Brain microvascular endothelial cell (primary cell): Measurements from ENCODE around the gene ZC3H11A.
"Not testable (repeated sequence)": the region's sequence is repeated elsewhere in the genome, so short reads cannot be mapped to it uniquely, and the experiment has no call there.

Source experiments
- DNase-seq: peaks from one replicate; pipeline ENCODE4 v3.0.0-alpha.2; 2020
- H3K27ac ChIP-seq: fragments of 250-450 bp; sonication (Bioruptor Pico); 2 replicates; pipeline ENCODE4 v1.5.1; 2020; ENCODE audit warnings: mild to moderate bottlenecking, moderate library complexity
- H3K27me3 ChIP-seq: fragments of 250-450 bp; sonication (Bioruptor Pico); replicated peaks from 2 replicates; pipeline ENCODE4 v1.5.1; 2020; ENCODE audit warnings: mild to moderate bottlenecking
- H3K36me3 ChIP-seq: fragments of 250-450 bp; sonication (Bioruptor Pico); replicated peaks from 2 replicates; pipeline ENCODE4 v1.5.1; 2020; ENCODE audit warnings: mild to moderate bottlenecking
- H3K4me3 ChIP-seq: 2 replicates; pipeline ENCODE4 v1.5.1; 2011; ENCODE audit warnings: low read depth, mild to moderate bottlenecking, control low read depth, low read length, moderate library complexity
- in situ Hi-C: cut with HindIII; loops from 2 replicates; pipeline ENCODE4 v1.10.0; 2017; ENCODE audit warnings: low sequenced_read_pairs, low pct_ligation_motif_present
- TF ChIP-seq, protein P1 (sequence below): IDR thresholded peaks from 2 replicates; pipeline ENCODE4 v1.5.1; 2011; ENCODE audit warnings: low read depth, mild to moderate bottlenecking, moderate library complexity, low read length, control low read depth, inconsistent platforms; ENCODE audit errors: missing control alignments

ZC3H11A gene

DNA sequence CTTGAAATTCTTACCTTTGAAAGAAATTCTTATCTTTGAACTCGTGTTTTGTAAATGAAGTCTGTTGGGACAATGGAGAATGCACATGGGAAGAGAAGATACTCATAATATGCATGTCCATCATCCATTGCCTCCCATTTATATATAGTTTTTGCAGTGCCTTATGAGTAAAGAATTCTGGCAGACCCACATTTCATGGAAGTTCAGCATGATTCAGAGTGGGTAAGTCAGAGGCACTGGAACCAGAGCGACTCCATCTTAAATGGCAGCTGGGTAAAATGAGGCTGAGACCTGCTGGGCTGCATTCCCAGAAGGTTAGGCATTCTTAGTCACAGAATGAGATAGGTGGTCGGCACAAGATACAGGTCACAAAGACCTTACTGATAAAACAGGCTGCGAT is 16.6 kb upstream of the ZC3H11A start:
- Histone ChIP-seq H3K4me3 (no peak overlapping the region), H3K27me3 (no peaks in the 10 kb centered on the region), H3K36me3 (no peaks in the 10 kb centered on the region), H3K27ac (no peak overlapping the region)
- TF ChIP-seq, protein P1, sequence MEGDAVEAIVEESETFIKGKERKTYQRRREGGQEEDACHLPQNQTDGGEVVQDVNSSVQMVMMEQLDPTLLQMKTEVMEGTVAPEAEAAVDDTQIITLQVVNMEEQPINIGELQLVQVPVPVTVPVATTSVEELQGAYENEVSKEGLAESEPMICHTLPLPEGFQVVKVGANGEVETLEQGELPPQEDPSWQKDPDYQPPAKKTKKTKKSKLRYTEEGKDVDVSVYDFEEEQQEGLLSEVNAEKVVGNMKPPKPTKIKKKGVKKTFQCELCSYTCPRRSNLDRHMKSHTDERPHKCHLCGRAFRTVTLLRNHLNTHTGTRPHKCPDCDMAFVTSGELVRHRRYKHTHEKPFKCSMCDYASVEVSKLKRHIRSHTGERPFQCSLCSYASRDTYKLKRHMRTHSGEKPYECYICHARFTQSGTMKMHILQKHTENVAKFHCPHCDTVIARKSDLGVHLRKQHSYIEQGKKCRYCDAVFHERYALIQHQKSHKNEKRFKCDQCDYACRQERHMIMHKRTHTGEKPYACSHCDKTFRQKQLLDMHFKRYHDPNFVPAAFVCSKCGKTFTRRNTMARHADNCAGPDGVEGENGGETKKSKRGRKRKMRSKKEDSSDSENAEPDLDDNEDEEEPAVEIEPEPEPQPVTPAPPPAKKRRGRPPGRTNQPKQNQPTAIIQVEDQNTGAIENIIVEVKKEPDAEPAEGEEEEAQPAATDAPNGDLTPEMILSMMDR = no peak
- in situ Hi-C loops = no loop called here
- no peak for DNase-seq

DNA sequence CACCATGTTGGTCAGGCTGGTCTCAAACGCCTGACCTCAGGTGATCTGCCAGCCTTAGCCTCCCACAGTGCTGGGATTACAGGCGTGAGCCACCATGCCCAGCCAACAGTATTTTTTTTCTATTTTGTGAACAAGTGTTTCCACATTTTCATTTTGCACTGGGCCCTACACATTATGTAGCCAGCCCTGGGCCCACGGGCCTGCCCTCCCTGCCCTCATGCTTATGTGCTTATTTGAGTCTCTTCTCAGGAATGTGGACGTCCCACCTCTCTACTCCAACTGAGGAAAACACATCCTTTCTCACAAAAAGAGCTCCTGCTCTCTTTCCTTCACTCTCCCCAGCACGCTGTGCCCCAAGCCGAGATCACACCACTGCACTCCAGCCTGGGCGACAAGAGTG is 13.5 kb upstream of the ZC3H11A start:
- Histone ChIP-seq H3K36me3 (no peaks in the 10 kb centered on the region), H3K27ac (no peak overlapping the region), H3K4me3 (no peak overlapping the region), H3K27me3 (no peaks in the 10 kb centered on the region)
- in situ Hi-C loops = no loop called here
- no peak for DNase-seq
- TF ChIP-seq, protein P1 = no peak

DNA sequence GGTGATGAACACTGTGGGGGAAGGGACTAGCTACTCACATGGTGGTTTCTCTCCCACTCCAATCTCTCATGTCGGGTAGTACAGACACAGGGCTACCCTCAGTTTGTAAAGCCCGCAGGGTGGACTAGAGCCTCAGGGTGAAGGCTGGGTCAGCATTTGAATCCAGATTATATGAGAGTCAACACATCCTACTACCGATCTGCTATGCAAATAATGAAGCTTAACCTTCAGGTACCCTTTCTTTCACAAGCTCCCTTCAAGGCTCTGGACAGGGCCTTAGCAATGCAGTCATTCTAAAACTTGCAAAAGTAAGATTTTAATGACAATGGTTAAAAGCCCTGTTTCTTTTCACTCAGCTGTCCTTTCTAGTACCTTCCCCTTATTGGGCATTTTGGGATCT is 5.5 kb upstream of the ZC3H11A start:
- H3K27me3 ChIP-seq = no peaks in the 10 kb centered on the region
- no peak overlapping the region for H3K4me3 ChIP-seq
- TF ChIP-seq, protein P1 = no peak
- in situ Hi-C loops = no loop called here
- no peak for DNase-seq
- no peak overlapping the region for H3K27ac ChIP-seq
- no peaks in the 10 kb centered on the region for H3K36me3 ChIP-seq

DNA sequence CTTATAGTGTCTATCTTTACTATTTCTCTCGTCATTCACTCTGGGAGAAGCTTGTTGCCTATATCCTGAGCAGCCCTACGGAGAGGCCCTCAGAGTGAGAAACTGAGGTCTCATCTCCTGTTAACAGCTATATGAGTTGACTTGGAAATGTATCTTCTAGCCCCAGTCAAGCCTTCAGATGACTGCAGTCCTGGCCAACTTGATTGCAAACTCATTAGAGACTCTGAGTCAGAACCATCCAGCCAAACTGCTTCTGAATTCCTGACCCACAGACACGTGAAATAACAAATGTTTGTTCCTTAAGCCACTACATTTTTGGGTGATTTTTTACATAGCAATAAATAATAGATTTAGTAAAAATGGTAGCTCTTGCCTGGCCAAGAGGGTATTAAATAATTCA is 3.9 kb upstream of the ZC3H11A start:
- no peaks in the 10 kb centered on the region for H3K27me3 ChIP-seq
- in situ Hi-C loops = no loop called here
- no peak for DNase-seq

DNA sequence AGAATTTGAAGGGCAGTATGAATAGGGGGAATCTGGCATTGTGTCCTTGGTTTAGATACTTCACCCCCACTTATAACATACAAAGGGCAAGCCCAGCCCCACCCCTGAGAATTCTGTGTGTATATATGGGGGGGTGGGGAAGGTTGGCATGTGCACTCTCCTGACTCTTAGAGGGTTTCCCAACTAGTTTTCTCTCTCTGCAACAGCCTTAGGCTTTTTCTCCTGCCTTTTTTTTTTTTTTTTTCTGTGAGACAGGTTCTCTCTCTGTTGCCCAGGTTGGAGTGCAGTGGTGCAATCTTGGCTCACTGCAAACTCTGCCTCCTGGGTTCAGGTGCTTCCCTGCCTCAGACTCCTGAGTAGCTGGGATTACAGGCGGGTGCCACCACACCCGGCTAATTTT is 2.9 kb upstream of the ZC3H11A start:
- no peaks in the 10 kb centered on the region for H3K27me3 ChIP-seq
- no peak overlapping the region for H3K4me3 ChIP-seq
- in situ Hi-C loops = no loop called here
- H3K27ac ChIP-seq = no peak overlapping the region
- TF ChIP-seq, protein P1 = no peak
- DNase-seq = no peak
- H3K36me3 ChIP-seq = peaks cover 2% of the 10 kb centered on the region

More for the DNA sequence above, 3.9 kb upstream of the ZC3H11A start:
- Histone ChIP-seq H3K4me3 (no peak overlapping the region), H3K36me3 (peaks cover 2% of the 10 kb centered on the region), H3K27ac (no peak overlapping the region)
- TF ChIP-seq, protein P1 = no peak

DNA sequence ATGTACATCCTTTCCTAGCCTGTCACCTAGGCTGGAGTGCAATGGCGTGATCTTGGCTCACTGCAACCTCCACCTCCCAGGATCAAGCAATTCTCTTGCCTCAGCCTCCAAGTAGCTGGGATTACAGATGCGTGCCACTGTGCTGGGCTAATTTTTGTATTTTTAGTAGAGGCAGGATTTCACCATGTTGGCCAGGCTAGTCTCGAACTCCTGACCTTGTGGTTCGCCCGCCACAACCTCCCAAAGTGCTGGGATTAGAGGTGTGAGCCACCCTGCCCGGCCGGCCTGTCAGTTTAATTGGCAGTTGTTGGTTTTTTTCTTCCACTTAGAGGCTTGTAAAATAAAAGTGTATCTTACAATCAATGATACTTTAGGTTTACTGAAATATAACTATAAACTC is 1.9 kb upstream of the ZC3H11A start:
- in situ Hi-C loops, DNase-seq, H3K4me3 ChIP-seq, H3K27me3 ChIP-seq, H3K27ac ChIP-seq: not testable (repeated sequence)
- H3K36me3 ChIP-seq = peaks cover 11% of the 10 kb centered on the region
